ENCODE measurements around the gene RUVBL1.

RUVBL1 gene

GRCh38 chr3:128064962-128065361 lies 58.6 kb downstream of the RUVBL1 start:
- DNase-seq, result no peak

GRCh38 chr3:128063865-128064264 lies 59.7 kb downstream of the RUVBL1 start:
- DNase-seq, result no peak

- DNase-seq, result no peak
Measured at GRCh38 chr3:128062033-128062745, 61.4 kb downstream of the RUVBL1 start.

- no peak for DNase-seq
Measured at GRCh38 chr3:128060473-128061381, 62.9 kb downstream of the RUVBL1 start.

GRCh38 chr3:128056258-128056657 lies 67.4 kb downstream of the RUVBL1 start:
- no peak for DNase-seq

- DNase-seq, result no peak
Measured at GRCh38 chr3:128054367-128054766, 69.2 kb downstream of the RUVBL1 start.

GRCh38 chr3:128053614-128054013 lies 70.0 kb downstream of the RUVBL1 start:
- DNase-seq, result no peak

GRCh38 chr3:128052595-128053351 lies 70.8 kb downstream of the RUVBL1 start:
- DNase-seq, result no peak

- DNase-seq, result peak; percentile 94
Measured at GRCh38 chr3:128051837-128052594, 71.6 kb downstream of the RUVBL1 start, which contains the start of gene SEC61A1. Gene SEC61A1, plus strand, starts transcription at chr3:128052437. Its CDS starts 116 bp downstream, at chr3:128052553.

- DNase-seq, result no peak
Measured at GRCh38 chr3:128051459-128051836, 72.2 kb downstream of the RUVBL1 start.

GRCh38 chr3:128050597-128050996 lies 73.0 kb downstream of the RUVBL1 start:
- DNase-seq, result no peak

- no peak for DNase-seq
Measured at GRCh38 chr3:128041344-128041743, 82.3 kb downstream of the RUVBL1 start.

- DNase-seq, result no peak
Measured at GRCh38 chr3:128040660-128041059, 83.0 kb downstream of the RUVBL1 start.

- DNase-seq, result no peak
Measured at GRCh38 chr3:128040041-128040440, 83.6 kb downstream of the RUVBL1 start.

- DNase-seq, result no peak
Measured at GRCh38 chr3:128036119-128036518, 87.5 kb downstream of the RUVBL1 start.

- no peak for DNase-seq
Measured at GRCh38 chr3:128033102-128033501, 90.5 kb downstream of the RUVBL1 start.

Measured in effector CD4-positive, alpha-beta T cell (primary cell).